Vagina (tissue), 2 donors: Measurements from ENCODE around the gene SLFN13. TPM values are rescaled to one million over a fixed set of nuclear protein-coding genes. Genes with fewer than 3 reads are reported as not detected.
"Not testable (repeated sequence)": the region's sequence is repeated elsewhere in the genome, so short reads cannot be mapped to it uniquely, and the experiment has no call there.

Source experiments
- DNase-seq, 2 donors: peaks; one replicate each; pipeline ENCODE4 v3.0.0-alpha.2; 2017; ENCODE audit errors: extremely low spot score in 2 of 2
- H3K27ac ChIP-seq: fragments of 200-600 bp; sonication (generic); one replicate; pipeline ENCODE4 v1.5.1; 2019
- H3K27me3 ChIP-seq: fragments of 200-600 bp; sonication (generic); one replicate; pipeline ENCODE4 v1.5.1; 2019
- H3K36me3 ChIP-seq, 2 donors: fragments of 200-600 bp; sonication (generic); one replicate each; pipeline ENCODE4 v1.5.1; 2017 to 2019
- H3K4me1 ChIP-seq: fragments of 200-600 bp; sonication (generic); one replicate; pipeline ENCODE4 v1.5.1; 2019
- H3K4me3 ChIP-seq, 2 donors: fragments of 200-600 bp; sonication (generic); 1 replicate in 1 of 2; 2 replicates in 1 of 2; pipeline ENCODE4 v1.5.1; 2016 to 2019
- H3K9me3 ChIP-seq: fragments of 200-600 bp; sonication (generic); one replicate; pipeline ENCODE4 v1.5.1; 2019
- POLR2A ChIP-seq, 2 donors: fragments of 450-650 bp; IDR thresholded peaks; one replicate each; pipeline ENCODE4 v1.6.1; 2017; ENCODE audit warnings: antibody characterized with exemption in 2 of 2, mild to moderate bottlenecking in 2 of 2, moderate library complexity in 2 of 2
- POLR2AphosphoS5 ChIP-seq, 2 donors: sonication (generic); formaldehyde crosslinking; IDR thresholded peaks; one replicate each; pipeline ENCODE4 v1.9.0; 2017; ENCODE audit warnings: antibody characterized with exemption in 2 of 2, mild to moderate bottlenecking in 2 of 2, low read depth in 1 of 2; ENCODE audit not compliant: insufficient read depth in 1 of 2
- intact Hi-C: fragments of 100-400 bp; cut with DNase I; formaldehyde crosslinking; loops from one replicate; pipeline ENCODE4 v1.15.1; 2023
- total RNA-seq: library from RNA; depleted of rRNA; stranded (reverse); fragments of >200 nt; gene quantifications from one replicate; pipeline ENCODE4 v1.2.3, GENCODE V29; 2016
- TF ChIP-seq, protein P1 (sequence below), 3 experiments: fragments of 450-650 bp in 2 of 3; fragments of 200-600 bp in 1 of 3; sonication (generic) in 1 of 3; IDR thresholded peaks; one replicate each; pipeline ENCODE4 v1.5.1; 2017 to 2019; ENCODE audit warnings: antibody characterized with exemption in 3 of 3, mild to moderate bottlenecking in 2 of 3, moderate library complexity in 2 of 3

Gene SLFN13
- total RNA-seq, 1 donor from 2014 or later: 6.9 TPM

DNA sequence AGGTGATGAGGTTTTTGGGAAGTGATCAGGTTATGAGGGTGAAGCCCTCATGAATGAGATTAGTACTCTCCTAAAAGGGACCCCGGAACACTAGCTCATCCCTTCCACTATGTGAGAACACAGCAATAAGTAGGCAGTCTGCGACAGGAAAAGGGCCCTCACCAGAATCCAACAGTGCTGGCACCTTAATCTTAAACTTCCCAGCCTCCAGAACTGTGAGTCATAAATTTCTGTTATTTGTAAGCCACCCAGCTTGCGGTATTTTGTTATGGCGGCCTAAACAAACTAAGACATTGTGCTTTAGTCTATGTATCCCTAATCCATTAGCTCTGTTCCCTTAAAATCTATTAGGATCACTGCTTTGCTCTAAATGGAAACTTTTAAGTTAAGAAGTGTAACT, 24.8 kb downstream of the SLFN13 start:
- Histone ChIP-seq H3K9me3 (no peaks in the 10 kb centered on the region), H3K4me1 (no peaks in the 10 kb centered on the region), H3K36me3 (no peaks in the 10 kb centered on the region), H3K27me3 (no peaks in the 10 kb centered on the region), H3K27ac (no peak overlapping the region), H3K4me3 (no peak overlapping the region)
- TF ChIP-seq, protein P1, sequence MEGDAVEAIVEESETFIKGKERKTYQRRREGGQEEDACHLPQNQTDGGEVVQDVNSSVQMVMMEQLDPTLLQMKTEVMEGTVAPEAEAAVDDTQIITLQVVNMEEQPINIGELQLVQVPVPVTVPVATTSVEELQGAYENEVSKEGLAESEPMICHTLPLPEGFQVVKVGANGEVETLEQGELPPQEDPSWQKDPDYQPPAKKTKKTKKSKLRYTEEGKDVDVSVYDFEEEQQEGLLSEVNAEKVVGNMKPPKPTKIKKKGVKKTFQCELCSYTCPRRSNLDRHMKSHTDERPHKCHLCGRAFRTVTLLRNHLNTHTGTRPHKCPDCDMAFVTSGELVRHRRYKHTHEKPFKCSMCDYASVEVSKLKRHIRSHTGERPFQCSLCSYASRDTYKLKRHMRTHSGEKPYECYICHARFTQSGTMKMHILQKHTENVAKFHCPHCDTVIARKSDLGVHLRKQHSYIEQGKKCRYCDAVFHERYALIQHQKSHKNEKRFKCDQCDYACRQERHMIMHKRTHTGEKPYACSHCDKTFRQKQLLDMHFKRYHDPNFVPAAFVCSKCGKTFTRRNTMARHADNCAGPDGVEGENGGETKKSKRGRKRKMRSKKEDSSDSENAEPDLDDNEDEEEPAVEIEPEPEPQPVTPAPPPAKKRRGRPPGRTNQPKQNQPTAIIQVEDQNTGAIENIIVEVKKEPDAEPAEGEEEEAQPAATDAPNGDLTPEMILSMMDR (IDR thresholded peaks at IDR 0.05): no peak
- TF ChIP-seq POLR2AphosphoS5 (IDR thresholded peaks at IDR 0.05; ENCODE audit: insufficient read depth in 1 of 2, low read depth in 1 of 2): no peak
- no peak for TF ChIP-seq POLR2A (IDR thresholded peaks at IDR 0.05)
- no peak for DNase-seq
- intact Hi-C loops: no loop called here

DNA sequence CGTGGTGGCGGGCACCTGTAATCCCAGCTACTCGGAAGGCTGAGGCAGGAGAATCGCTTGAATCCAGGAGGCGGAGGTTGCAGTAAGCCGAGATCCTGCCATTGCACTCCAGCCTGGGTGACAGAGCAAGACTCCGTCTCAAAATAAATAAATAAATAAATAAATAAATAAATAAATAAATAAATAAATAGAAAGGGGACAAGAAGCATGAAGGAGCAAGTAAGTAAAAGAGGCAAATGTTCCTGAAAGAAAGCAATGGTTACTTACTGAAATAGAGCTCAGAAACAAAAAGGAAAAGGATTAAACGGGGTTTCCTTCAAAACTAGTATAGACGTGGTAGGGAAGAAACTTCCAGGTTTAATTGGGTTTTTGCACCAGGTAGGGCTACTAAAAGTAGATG, 27.5 kb downstream of the SLFN13 start:
- intact Hi-C loops, H3K27ac ChIP-seq, H3K36me3 ChIP-seq: not testable (repeated sequence)

DNA sequence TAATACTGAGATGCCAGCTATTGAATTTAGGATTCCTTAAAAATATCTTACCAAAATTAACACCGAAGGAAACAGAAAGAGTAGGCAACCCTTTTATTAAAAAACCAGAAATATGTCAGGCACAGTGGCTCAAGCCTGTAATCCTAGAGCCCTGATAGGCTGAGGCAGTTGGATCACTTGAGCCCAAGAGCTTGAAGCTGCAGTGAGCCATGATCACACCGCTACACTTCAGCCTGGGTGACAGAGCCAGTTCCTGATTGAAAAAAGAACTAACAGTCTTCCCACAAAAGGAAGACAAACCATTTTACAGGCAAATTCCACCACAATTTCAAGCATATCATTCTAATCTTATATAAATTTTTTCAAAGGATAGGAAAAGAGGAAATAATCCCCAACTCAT, 31.9 kb downstream of the SLFN13 start:
- Histone ChIP-seq H3K36me3 (peaks cover 0 to 5% of the 10 kb centered on the region in 2 donors), H3K27me3 (no peaks in the 10 kb centered on the region), H3K4me3 (no peak overlapping the region), H3K9me3 (no peaks in the 10 kb centered on the region), H3K27ac (no peak overlapping the region), H3K4me1 (no peaks in the 10 kb centered on the region)
- intact Hi-C loops: no loop called here
- DNase-seq: no peak
- TF ChIP-seq POLR2AphosphoS5 (IDR thresholded peaks at IDR 0.05; ENCODE audit: insufficient read depth in 1 of 2, low read depth in 1 of 2) (no peak), POLR2A (IDR thresholded peaks at IDR 0.05) (no peak)
- TF ChIP-seq, protein P1 (IDR thresholded peaks at IDR 0.05): no peak

More for the DNA sequence above, 27.5 kb downstream of the SLFN13 start:
- H3K4me3 ChIP-seq, DNase-seq, H3K9me3 ChIP-seq, H3K4me1 ChIP-seq, H3K27me3 ChIP-seq: not testable (repeated sequence)

DNA sequence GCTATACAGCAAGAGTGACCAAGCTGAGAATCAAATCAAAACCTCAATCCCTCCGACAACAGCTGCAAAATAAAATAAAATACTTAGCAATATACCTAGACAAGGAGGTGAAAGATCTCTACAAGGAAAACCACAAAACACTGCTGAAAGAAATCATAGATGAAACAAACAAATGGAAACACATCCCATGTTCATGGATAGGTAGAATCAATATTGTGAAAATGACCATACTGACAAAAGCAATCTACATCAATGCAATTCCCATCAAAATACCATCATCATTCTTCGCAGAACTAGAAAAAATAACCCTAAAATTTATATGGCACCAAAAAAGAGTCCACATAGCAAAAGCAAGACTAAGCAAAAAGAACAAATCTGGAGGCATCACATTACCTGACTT, 33.9 kb downstream of the SLFN13 start:
- H3K36me3 ChIP-seq, intact Hi-C loops, H3K9me3 ChIP-seq, H3K27me3 ChIP-seq, H3K27ac ChIP-seq, H3K4me3 ChIP-seq, H3K4me1 ChIP-seq, DNase-seq: not testable (repeated sequence)

DNA sequence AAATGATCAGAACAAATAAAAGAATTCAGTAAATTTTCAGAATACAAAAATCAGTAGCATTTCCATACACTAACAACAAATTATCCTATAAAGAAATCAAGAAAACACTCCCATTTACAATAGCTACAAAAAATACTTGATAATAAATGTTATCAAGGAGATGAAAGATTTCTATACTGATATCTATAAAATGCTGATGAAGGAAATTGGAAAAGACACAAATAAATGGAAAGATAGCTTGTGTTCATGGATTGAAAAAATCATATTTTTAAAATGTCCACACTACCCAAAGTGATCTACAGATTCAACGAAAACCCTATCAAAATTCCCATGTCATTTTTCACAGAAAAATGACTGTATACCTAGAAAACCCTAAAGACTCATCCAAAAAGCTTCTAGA, 34.3 kb downstream of the SLFN13 start:
- intact Hi-C loops: no loop called here
- Histone ChIP-seq H3K4me1 (no peaks in the 10 kb centered on the region), H3K27me3 (no peaks in the 10 kb centered on the region), H3K4me3 (no peak overlapping the region), H3K27ac (no peak overlapping the region), H3K36me3 (peaks cover 0 to 5% of the 10 kb centered on the region in 2 donors), H3K9me3 (no peaks in the 10 kb centered on the region)
- DNase-seq: no peak
- TF ChIP-seq, protein P1 (IDR thresholded peaks at IDR 0.05): no peak
- no peak for TF ChIP-seq POLR2A (IDR thresholded peaks at IDR 0.05)

DNA sequence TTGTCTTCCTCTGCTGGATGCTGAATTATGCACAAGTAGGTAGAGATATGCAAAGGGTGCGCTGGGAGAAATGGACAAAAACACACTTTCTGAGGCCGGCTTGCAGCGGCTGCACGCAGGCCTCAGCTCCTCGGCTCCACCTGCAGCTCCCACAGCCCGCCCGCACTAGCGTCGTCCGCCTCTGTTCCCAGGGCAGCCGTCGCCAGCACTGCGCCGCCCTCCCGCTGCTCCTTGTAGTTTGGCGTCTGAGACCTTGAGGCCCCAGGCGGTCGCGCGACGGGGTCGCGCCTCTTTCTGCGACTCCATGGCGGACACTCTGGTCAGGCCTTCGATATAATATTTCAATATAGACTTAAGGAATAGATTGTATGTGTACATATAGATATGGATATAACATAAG, 41.0 kb downstream of the SLFN13 start:
- no peak for TF ChIP-seq POLR2A (IDR thresholded peaks at IDR 0.05)
- TF ChIP-seq, protein P1 (IDR thresholded peaks at IDR 0.05): no peak
- no peak for TF ChIP-seq POLR2AphosphoS5 (IDR thresholded peaks at IDR 0.05; ENCODE audit: insufficient read depth in 1 of 2, low read depth in 1 of 2)
- peaks cover 0 to 6% of the 10 kb centered on the region in 2 donors for H3K36me3 ChIP-seq
- no peaks in the 10 kb centered on the region for H3K4me1 ChIP-seq
- no peak for DNase-seq
- no peak overlapping the region for H3K27ac ChIP-seq
- H3K27me3 ChIP-seq: no peaks in the 10 kb centered on the region
- no peak overlapping the region for H3K4me3 ChIP-seq
- no peaks in the 10 kb centered on the region for H3K9me3 ChIP-seq
- intact Hi-C loops: no loop called here
